Natural killer cell treated with Interleukin-12 subunit alpha and Interleukin-12 subunit beta and Interleukin-15 and Interleukin-18, amount 100 ng/mL, for 72 hours (primary cell): ENCODE results near the gene THBS2. TPM values are rescaled to one million over a fixed set of nuclear protein-coding genes. Genes with fewer than 3 reads are reported as not detected.
"Not testable (repeated sequence)": the region's sequence is repeated elsewhere in the genome, so short reads cannot be mapped to it uniquely, and the experiment has no call there.

Experiments used
- ATAC-seq, 2 donors: fragments of 150-1000 bp; cut with Tn5 transposase in 1 of 2; sonication (Bioruptor Pico), chemical (Tn5 transposase) in 1 of 2; 2 replicates each; pipeline ENCODE4 v1.10.0; 2021
- DNase-seq: peaks from one replicate; pipeline ENCODE4 v3.0.0; 2022; ENCODE audit warnings: low spot score
- H3K27ac Mint-ChIP-seq, 2 donors: 1 replicate in 1 of 2; 2 replicates in 1 of 2; pipeline ENCODE4 v1.8.0; 2022; ENCODE audit warnings: mixed read lengths in 2 of 2, mild to moderate bottlenecking in 1 of 2, moderate library complexity in 1 of 2
- H3K27me3 Mint-ChIP-seq, 2 donors: 1 replicate in 1 of 2; 2 replicates in 1 of 2; pipeline ENCODE4 v1.8.0; 2022; ENCODE audit warnings: mixed read lengths in 2 of 2
- H3K36me3 Mint-ChIP-seq: one replicate; pipeline ENCODE4 v1.8.0; 2022; ENCODE audit warnings: mixed read lengths
- H3K4me1 Mint-ChIP-seq, 2 donors: 1 replicate in 1 of 2; 2 replicates in 1 of 2; pipeline ENCODE4 v1.8.0; 2022; ENCODE audit warnings: low read depth in 2 of 2, mixed read lengths in 2 of 2, mild to moderate bottlenecking in 1 of 2
- H3K4me3 Mint-ChIP-seq: one replicate; pipeline ENCODE4 v1.8.0; 2022; ENCODE audit warnings: mixed read lengths
- H3K9me3 Mint-ChIP-seq: 2 replicates; pipeline ENCODE4 v1.8.0; 2022; ENCODE audit warnings: mixed read lengths
- total RNA-seq, 2 donors: library from RNA; stranded (reverse); gene quantifications; one replicate each; pipeline ENCODE4 v1.2.3, GENCODE V29; 2022

The THBS2 gene
- total RNA-seq, 2 donors from 2014 or later = not detected

DNA sequence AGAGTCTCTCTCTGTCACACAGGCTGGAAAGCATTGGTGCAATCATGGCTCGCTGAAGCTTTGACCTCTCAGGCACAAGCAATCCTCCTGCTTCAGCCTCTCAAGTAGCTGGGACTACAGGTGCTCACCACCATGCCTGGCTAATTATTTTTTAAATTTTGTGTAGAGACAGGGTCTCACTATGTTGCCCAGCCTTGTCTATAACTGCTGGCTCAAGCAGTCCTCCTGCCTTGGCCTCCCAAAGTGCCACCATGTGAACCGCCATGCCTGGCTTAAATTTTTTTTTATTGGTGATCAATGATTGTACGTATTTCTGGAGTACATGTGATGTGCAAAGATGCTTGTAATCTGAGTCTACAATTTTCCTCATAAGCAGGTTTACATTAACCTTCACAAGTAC, 54.8 kb downstream of the THBS2 start:
- Mint-ChIP-seq H3K27ac (no peak overlapping the region), H3K4me3 (no peak overlapping the region), H3K36me3 (no peaks in the 10 kb centered on the region), H3K9me3 (no peaks in the 10 kb centered on the region), H3K27me3 (peaks cover 2 to 9% of the 10 kb centered on the region in 2 donors), H3K4me1 (no peaks in the 10 kb centered on the region)
- DNase-seq = no peak
- ATAC-seq = no peak

DNA sequence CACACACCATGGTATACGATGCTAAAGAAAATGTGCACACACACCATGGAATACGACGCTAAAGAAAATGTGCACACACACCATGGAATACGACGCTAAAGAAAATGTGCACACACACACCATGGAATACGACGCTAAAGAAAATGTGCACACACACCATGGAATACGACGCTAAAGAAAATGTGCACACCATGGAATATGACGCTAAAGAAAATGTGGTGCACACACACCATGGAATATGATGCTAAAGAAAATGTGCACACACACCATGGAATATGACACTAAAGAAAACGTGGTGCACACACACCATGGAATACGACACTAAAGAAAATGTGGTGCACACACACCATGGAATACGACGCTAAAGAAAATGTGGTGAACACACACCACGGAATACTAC, 55.7 kb downstream of the THBS2 start:
- H3K27me3 Mint-ChIP-seq = peaks cover 10 to 18% of the 10 kb centered on the region in 2 donors
- not testable (repeated sequence) for H3K27ac Mint-ChIP-seq, DNase-seq, H3K4me1 Mint-ChIP-seq, H3K36me3 Mint-ChIP-seq, ATAC-seq, H3K4me3 Mint-ChIP-seq, H3K9me3 Mint-ChIP-seq

DNA sequence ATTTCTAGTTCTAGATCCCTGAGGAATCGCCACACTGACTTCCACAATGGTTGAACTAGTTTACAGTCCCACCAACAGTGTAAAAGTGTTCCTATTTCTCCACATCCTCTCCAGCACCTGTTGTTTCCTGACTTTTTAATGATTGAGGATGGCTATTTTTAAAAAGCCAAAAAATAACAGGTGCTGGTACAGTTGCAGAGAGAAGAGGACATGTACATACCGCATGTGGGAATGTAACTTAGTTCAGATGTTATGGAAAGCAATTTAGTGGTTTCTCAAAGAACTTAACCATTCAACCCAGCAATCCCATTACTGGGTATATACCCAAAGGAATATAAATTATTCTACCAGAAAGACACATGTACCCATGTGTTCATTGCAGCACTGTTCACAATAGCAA, 57.4 kb downstream of the THBS2 start:
- H3K4me1 Mint-ChIP-seq, H3K36me3 Mint-ChIP-seq, H3K27ac Mint-ChIP-seq, DNase-seq, H3K4me3 Mint-ChIP-seq, H3K9me3 Mint-ChIP-seq, ATAC-seq: not testable (repeated sequence)
- H3K27me3 Mint-ChIP-seq = peaks cover 11 to 21% of the 10 kb centered on the region in 2 donors

DNA sequence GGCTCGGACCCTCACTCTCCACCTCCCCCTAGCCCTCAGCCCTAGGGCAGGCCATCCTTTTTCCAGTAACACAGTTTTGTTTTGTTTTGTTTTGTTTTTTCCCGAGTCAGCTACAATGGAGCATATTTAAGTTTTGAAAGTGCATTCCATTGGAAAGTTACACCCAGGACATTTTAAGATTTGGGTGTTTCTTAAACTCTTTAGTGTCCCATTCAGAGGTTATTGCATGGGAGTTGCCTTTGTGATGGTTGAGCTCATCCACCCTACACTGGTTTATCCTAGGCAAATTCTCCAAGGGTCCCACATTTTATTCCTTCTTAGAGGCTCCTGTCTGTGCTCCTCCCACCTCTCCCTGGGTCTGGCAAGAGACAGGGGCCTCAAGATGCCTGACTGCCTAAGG, 58.9 kb downstream of the THBS2 start:
- peaks cover 11 to 21% of the 10 kb centered on the region in 2 donors for H3K27me3 Mint-ChIP-seq
- H3K4me1 Mint-ChIP-seq = no peaks in the 10 kb centered on the region
- ATAC-seq = no peak

DNA sequence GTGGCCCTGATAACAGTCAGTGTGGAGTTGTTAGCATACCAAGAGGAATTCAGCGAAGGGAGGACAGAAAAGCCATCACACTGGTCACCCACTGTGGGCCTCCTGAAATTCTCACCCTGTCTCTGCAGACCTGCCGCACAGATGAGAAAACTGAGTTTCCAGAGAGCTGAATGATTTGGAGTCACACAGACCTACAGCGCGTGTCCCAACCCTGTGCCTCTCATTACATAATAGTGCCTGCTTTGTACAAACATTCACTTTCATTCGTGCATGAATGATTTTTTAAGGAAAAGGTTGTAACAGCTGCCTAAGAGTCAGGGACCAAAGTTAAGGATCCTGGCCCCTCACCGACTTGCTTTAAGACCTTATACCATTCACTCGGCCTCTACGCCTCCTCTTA, 62.7 kb downstream of the THBS2 start:
- Mint-ChIP-seq H3K27ac (no peak overlapping the region), H3K4me3 (no peak overlapping the region), H3K4me1 (no peaks in the 10 kb centered on the region), H3K27me3 (peaks cover 11 to 21% of the 10 kb centered on the region in 2 donors), H3K9me3 (no peaks in the 10 kb centered on the region), H3K36me3 (no peaks in the 10 kb centered on the region)
- no peak for DNase-seq
- no peak for ATAC-seq

More for the DNA sequence above, 58.9 kb downstream of the THBS2 start:
- no peak overlapping the region for H3K4me3 Mint-ChIP-seq
- H3K36me3 Mint-ChIP-seq = no peaks in the 10 kb centered on the region
- no peaks in the 10 kb centered on the region for H3K9me3 Mint-ChIP-seq
- DNase-seq = no peak
- H3K27ac Mint-ChIP-seq = no peak overlapping the region

DNA sequence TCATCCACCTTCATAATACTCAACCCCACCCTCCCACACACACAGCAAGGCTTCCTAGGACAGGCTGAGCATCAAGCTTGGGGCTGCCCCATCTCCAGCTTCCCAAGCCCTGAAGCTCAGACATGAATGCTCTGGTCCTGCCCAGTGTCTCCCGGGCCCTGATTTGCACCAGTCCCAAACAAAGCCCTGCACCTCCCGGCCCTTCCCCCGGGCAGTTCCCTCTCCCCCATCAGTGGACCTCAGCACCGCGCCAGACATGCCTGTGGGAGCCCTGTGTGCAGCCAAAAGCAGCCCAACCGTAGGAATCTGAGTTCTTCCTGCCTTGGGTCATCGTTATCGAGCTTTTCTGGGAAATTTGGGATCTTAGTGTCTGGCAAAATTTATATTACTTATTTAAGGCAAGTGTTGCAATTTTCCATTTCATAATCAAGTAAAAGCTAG, 63.5 kb downstream of the THBS2 start:
- ATAC-seq (no peak), DNase-seq (no peak)
- Mint-ChIP-seq H3K9me3 (no peaks in the 10 kb centered on the region), H3K4me3 (no peak overlapping the region), H3K27me3 (peaks cover 11 to 21% of the 10 kb centered on the region in 2 donors), H3K36me3 (no peaks in the 10 kb centered on the region), H3K27ac (no peak overlapping the region), H3K4me1 (no peaks in the 10 kb centered on the region)

DNA sequence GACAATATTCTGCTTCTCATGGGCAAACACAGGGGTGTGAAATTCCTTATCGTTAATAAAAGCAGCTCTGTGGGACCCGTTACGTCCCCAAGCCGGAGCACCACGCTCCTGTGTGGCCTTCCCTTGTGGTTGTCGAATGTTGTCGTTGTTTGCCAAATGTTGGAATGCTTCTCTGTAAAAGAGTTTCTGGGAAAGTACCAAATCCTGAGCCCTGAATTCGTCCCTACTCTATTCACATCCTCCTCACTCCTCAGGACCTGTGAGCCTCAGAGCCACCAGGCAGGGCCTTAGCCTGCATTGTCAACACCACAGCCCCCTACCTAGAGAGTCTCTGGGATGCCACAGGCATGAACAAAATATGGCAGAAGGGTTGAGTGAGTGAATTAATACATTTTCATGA, 64.0 kb downstream of the THBS2 start:
- peaks cover 11 to 21% of the 10 kb centered on the region in 2 donors for H3K27me3 Mint-ChIP-seq
- no peak overlapping the region for H3K4me3 Mint-ChIP-seq
- H3K9me3 Mint-ChIP-seq = no peaks in the 10 kb centered on the region
- no peak overlapping the region for H3K27ac Mint-ChIP-seq
- DNase-seq (no peak), ATAC-seq (no peak)
- no peaks in the 10 kb centered on the region for H3K36me3 Mint-ChIP-seq
- no peaks in the 10 kb centered on the region for H3K4me1 Mint-ChIP-seq

DNA sequence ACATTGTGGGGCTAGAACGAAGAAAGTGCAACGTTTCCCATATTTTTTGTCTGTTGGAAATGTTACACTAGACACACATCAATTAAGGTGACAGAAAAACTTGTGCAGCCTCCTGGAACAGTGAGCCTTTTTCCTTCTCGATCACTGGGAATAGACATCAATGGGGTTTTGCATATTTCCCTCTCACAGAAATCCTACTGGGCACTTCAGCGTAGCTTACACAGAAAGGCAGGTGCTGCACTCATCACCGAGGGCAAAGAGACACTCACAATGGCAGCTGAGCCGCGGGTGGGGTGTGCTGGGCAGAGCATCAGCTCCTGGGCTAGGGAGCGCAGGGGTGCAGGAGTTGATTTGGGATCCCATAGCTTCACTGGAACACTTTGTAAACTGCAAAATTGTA, 64.5 kb downstream of the THBS2 start:
- Mint-ChIP-seq H3K27me3 (peaks cover 8 to 16% of the 10 kb centered on the region in 2 donors), H3K4me3 (no peak overlapping the region), H3K27ac (no peak overlapping the region), H3K4me1 (no peaks in the 10 kb centered on the region), H3K36me3 (no peaks in the 10 kb centered on the region), H3K9me3 (no peaks in the 10 kb centered on the region)
- ATAC-seq (no peak), DNase-seq (no peak)

DNA sequence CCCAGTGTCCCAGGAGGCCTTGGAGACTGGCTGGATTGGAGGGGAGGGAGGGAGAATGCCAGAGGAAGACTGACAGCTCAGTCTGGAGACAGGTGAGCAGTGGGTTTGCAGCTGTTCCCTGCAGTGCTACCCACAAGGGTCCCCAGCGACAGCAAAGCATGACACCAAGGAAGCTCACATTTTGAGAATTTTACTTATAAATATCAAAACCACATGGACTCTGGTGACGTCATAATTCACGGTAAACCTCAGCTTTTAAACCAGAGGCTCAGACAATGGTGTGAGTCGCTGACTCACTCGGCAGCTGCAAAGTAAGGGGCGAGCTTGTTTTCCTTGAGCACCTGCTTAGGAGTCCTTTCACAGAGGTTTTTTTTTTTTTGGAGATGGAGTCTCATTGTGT, 65.2 kb downstream of the THBS2 start:
- Mint-ChIP-seq H3K27ac (no peak overlapping the region), H3K36me3 (no peaks in the 10 kb centered on the region), H3K9me3 (no peaks in the 10 kb centered on the region), H3K4me1 (no peaks in the 10 kb centered on the region), H3K27me3 (peaks cover 5 to 9% of the 10 kb centered on the region in 2 donors), H3K4me3 (no peak overlapping the region)
- DNase-seq (no peak), ATAC-seq (peak in 1 of 2 donors; percentile 43)

DNA sequence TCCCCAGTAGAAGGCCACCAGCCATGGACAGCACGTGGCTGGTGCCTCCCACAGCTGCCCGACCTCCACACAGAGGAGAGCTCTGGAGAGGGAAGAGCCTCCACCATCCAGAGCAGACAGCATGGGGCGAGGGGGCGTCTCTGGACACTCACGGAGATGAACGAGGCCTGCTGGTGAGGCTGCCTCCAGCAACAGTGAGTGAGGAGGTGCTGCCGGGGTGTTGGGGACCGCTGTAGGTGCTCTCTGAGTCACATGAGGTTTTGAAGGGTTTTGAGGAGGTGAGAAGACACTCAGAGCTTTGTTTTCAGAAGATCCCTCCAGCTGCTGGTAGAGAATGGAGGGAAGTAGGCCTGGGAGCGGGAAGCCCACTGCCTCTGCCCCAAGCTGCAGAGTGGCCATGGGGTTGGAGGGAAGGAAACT, 65.6 kb downstream of the THBS2 start:
- peak; percentile 21 to 30 for ATAC-seq
- H3K27ac Mint-ChIP-seq = no peak overlapping the region
- H3K36me3 Mint-ChIP-seq = no peaks in the 10 kb centered on the region
- H3K27me3 Mint-ChIP-seq = peaks cover 2 to 5% of the 10 kb centered on the region in 2 donors
- DNase-seq = no peak
- H3K9me3 Mint-ChIP-seq = no peaks in the 10 kb centered on the region
- no peaks in the 10 kb centered on the region for H3K4me1 Mint-ChIP-seq
- no peak overlapping the region for H3K4me3 Mint-ChIP-seq

DNA sequence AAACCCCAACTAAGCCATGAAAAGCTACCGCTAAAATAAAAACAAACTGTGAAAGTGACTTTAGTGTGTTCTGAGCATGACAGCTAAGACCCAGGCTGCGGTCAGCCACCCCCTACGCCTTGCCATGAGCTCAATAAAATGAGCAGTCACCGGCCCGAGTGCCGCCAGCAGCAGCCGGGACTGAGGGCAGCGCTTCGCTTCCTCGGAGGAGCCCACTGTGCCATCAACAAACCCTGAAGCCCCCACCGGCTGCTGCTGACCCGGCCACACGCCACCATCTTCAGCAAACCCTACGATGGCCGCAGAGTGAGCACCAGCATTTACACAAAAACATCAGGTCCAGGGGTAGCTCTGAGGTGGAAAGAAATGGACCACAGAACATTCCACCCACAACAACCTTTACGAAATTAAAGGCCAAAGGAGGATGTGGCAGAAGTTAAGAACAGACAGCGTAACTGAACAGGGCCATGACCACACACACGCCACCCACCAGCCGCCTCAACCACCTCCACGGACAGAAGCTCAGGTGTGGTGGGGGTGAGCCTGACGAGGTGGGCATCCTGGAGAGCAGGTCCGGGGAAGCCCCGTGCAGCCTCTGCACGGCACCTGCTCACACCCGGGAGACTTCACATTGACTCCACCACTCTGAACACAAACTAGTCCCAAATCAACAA, 67.0 kb downstream of the THBS2 start:
- H3K4me1 Mint-ChIP-seq = no peaks in the 10 kb centered on the region
- H3K4me3 Mint-ChIP-seq = no peak overlapping the region
- DNase-seq = no peak
- peak; percentile 32 to 51 for ATAC-seq
- no peak overlapping the region for H3K27ac Mint-ChIP-seq
- H3K36me3 Mint-ChIP-seq = no peaks in the 10 kb centered on the region
- no peaks in the 10 kb centered on the region for H3K9me3 Mint-ChIP-seq
- H3K27me3 Mint-ChIP-seq = peaks cover 0 to 4% of the 10 kb centered on the region in 2 donors

DNA sequence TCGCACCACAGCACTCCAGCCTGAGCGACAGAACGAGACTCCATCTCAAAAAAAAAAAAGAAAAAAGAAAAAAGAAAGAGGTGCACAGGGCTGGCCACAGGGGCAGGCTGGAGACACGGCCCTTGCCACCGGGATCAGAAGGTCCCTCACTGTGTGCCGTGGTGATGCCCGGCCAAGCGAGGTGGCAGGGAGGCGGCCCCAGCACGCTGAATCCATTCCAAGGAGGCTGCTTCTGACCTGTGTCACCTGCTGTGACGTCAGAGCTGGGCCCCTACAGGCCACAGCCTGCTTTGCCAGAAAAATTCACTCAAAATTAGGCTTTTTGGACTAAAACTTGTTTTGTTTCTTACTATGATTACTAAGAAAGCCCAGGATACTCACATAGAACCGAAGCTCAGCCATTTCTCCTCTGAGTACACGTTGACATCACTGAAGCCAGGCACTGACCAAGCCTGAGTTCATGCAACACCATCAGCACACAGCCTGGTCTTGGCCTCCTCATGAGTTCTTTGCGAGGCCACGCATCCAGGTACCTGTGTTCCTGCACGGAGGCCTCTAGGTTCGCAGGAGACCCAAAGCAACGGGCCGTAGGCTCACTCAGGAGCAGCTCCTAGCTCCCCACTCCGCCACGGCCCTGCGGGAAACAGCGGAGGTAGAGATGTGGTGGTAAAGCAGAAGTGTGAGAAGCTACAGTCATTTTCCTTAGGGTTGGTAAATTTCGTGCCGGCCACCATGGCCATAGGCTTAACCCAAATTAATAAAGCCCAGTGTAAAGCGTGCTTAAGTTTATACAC, 67.8 kb downstream of the THBS2 start:
- H3K4me3 Mint-ChIP-seq = no peak overlapping the region

DNA sequence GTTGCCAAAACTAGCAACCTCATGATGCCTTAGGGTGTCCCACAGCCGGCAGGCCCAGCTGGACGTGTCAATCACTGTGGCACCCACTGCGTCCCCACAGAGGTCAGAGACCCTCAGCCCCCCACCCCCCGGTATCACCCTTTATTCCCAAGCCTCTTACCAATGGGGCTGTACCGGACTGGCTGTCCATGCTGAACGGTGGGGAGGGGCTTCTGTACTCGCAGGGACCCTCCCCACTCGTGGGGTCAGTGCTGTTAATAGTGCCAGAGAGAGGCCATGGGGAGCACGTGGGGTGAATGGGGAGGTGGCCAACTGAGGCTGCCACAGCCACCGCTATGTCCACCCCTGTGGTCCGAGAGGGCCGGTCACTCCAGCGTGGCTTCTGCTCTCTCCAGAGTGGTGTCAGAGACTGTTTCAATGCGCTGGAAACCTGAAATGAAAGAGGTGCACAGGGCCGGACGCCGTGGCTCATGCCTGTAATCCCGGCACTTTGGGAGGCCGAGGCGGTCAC, 68.6 kb downstream of the THBS2 start:
- Mint-ChIP-seq H3K36me3 (no peaks in the 10 kb centered on the region), H3K9me3 (no peaks in the 10 kb centered on the region), H3K27ac (no peak overlapping the region), H3K4me3 (no peak overlapping the region), H3K4me1 (no peaks in the 10 kb centered on the region), H3K27me3 (peaks cover 0 to 4% of the 10 kb centered on the region in 2 donors)
- ATAC-seq (no peak), DNase-seq (no peak)

More for the DNA sequence above, 67.8 kb downstream of the THBS2 start:
- H3K27ac Mint-ChIP-seq = no peak overlapping the region
- no peaks in the 10 kb centered on the region for H3K4me1 Mint-ChIP-seq
- no peaks in the 10 kb centered on the region for H3K36me3 Mint-ChIP-seq
- no peaks in the 10 kb centered on the region for H3K9me3 Mint-ChIP-seq
- peaks cover 0 to 4% of the 10 kb centered on the region in 2 donors for H3K27me3 Mint-ChIP-seq
- no peak for ATAC-seq
- DNase-seq = no peak

DNA sequence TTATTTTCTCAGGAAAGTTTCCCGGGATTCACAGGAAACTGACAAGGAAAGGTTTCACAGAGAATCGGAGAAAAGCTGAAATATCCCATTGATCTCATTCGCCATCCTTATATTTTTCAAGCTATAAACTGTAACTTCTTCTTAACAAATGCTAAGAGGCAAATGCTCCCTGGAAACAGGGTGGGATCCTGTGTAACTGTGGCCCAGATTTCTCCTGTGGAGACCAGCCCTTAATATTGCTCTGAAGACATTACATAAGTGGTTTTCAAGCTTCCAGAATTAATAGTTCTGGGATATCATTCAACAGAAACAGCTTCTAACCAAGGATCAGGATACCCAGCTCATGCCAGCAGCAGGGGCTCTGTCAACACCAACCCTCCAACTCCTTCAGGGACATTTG, 69.2 kb downstream of the THBS2 start:
- Mint-ChIP-seq H3K4me3 (no peak overlapping the region), H3K9me3 (no peaks in the 10 kb centered on the region), H3K36me3 (no peaks in the 10 kb centered on the region), H3K27me3 (peaks cover 0 to 6% of the 10 kb centered on the region in 2 donors), H3K4me1 (no peaks in the 10 kb centered on the region), H3K27ac (no peak overlapping the region)
- ATAC-seq (no peak), DNase-seq (no peak)
